Testis (tissue), 3 donors: ENCODE measurements around the gene ABCD4. TPM values are rescaled to one million over a fixed set of nuclear protein-coding genes. Genes with fewer than 3 reads are reported as not detected.
"Not testable (repeated sequence)": the region's sequence is repeated elsewhere in the genome, so short reads cannot be mapped to it uniquely, and the experiment has no call there.

Experiments used
- DNase-seq: peaks from one replicate; pipeline ENCODE4 v3.0.0-alpha.2; 2019
- H3K27ac ChIP-seq, 2 donors: fragments of 200-600 bp; sonication (generic); one replicate each; pipeline ENCODE4 v1.5.1; 2019
- H3K27me3 ChIP-seq: fragments of 200-600 bp; sonication (generic); one replicate; pipeline ENCODE4 v1.5.1; 2019
- H3K36me3 ChIP-seq: fragments of 200-600 bp; sonication (generic); one replicate; pipeline ENCODE4 v1.5.1; 2017; ENCODE audit warnings: low read depth; ENCODE audit errors: missing control alignments
- H3K4me1 ChIP-seq: fragments of 200-600 bp; sonication (generic); one replicate; pipeline ENCODE4 v1.5.1; 2019
- H3K4me3 ChIP-seq, 2 donors: fragments of 200-600 bp; sonication (generic); one replicate each; pipeline ENCODE4 v1.5.1; 2017 to 2019
- H3K9me3 ChIP-seq: fragments of 200-600 bp; sonication (generic); one replicate; pipeline ENCODE4 v1.5.1; 2017
- CTCF ChIP-seq, 3 experiments: fragments of 450-650 bp in 2 of 3; fragments of 200-600 bp in 1 of 3; sonication (generic) in 1 of 3; IDR thresholded peaks; one replicate each; pipeline ENCODE4 v1.5.1; 2016 to 2019; ENCODE audit warnings: antibody characterized with exemption in 3 of 3, mild to moderate bottlenecking in 2 of 3, moderate library complexity in 1 of 3
- POLR2A ChIP-seq: fragments of 450-650 bp; IDR thresholded peaks from one replicate; pipeline ENCODE4 v1.6.1; 2017; ENCODE audit warnings: antibody characterized with exemption, mild to moderate bottlenecking, moderate library complexity
- WGBS, 2 donors: methylation state at CpG; one replicate each; pipeline ENCODE4 v1.1.5; 2018; 5-methylcytosine and 5-hydroxymethylcytosine counted together
- intact Hi-C: fragments of 100-400 bp; cut with DNase I; formaldehyde crosslinking; loops from one replicate; pipeline ENCODE4 v1.15.1; 2023; ENCODE audit warnings: low total_unique reads
- polyA plus RNA-seq: library from polyadenylated mRNA; stranded (reverse); fragments of 350-450 nt; fragmentation: Illumina TruSeq; extraction: RNeasy Lipid Tissue Mini Kit (QIAGEN cat#74804); gene quantifications from one replicate; pipeline ENCODE4 v1.2.3, GENCODE V29; 2014; ENCODE audit warnings: low read depth, low replicate concordance; ENCODE audit not compliant: insufficient read depth
- total RNA-seq, 2 donors: library from RNA; depleted of rRNA; stranded (reverse); fragments of >200 nt; gene quantifications; one replicate each; pipeline ENCODE4 v1.2.3, GENCODE V29; 2016

Gene ABCD4
- total and polyA plus RNA-seq, 3 donors from 2014 or later = 53.8 to 89.4 (median 86.7) TPM

GRCh38 chr14:74271365-74271764, 31.4 kb downstream of the ABCD4 start:
- DNase-seq = no peak
- 92 to 100% methylated on average over 1 of the region's 1 CpG for WGBS, 2 donors
- Histone ChIP-seq H3K4me3 (no peak overlapping the region), H3K4me1 (no peaks in the 10 kb centered on the region), H3K27ac (no peak overlapping the region), H3K9me3 (no peaks in the 10 kb centered on the region), H3K36me3 (no peaks in the 10 kb centered on the region), H3K27me3 (no peaks in the 10 kb centered on the region)
- TF ChIP-seq CTCF (IDR thresholded peaks at IDR 0.05) = no peak
- no peak for TF ChIP-seq POLR2A
- intact Hi-C loops = no loop called here

- H3K4me3 ChIP-seq, H3K4me1 ChIP-seq, DNase-seq, intact Hi-C loops, H3K27ac ChIP-seq, H3K9me3 ChIP-seq, H3K36me3 ChIP-seq, H3K27me3 ChIP-seq: not testable (repeated sequence)
- 70 to 80% methylated on average over 14 of the region's 14 CpGs for WGBS, 2 donors
Measured at GRCh38 chr14:74270382-74271177, 32.2 kb downstream of the ABCD4 start.

- no peaks in the 10 kb centered on the region for H3K36me3 ChIP-seq
- no peaks in the 10 kb centered on the region for H3K27me3 ChIP-seq
- H3K4me1 ChIP-seq = no peaks in the 10 kb centered on the region
- WGBS, 2 donors = 78% methylated on average over 3 of the region's 3 CpGs
- no peak overlapping the region for H3K27ac ChIP-seq
- intact Hi-C loops = no loop called here
- no peak for DNase-seq
- no peak for TF ChIP-seq CTCF (IDR thresholded peaks at IDR 0.05)
- no peak for TF ChIP-seq POLR2A
- no peaks in the 10 kb centered on the region for H3K9me3 ChIP-seq
- H3K4me3 ChIP-seq = no peak overlapping the region
Measured at GRCh38 chr14:74267588-74267987, 35.1 kb downstream of the ABCD4 start.

GRCh38 chr14:74265301-74265965, 37.3 kb downstream of the ABCD4 start:
- TF ChIP-seq CTCF (IDR thresholded peaks at IDR 0.05) (no peak), POLR2A (no peak)
- no peaks in the 10 kb centered on the region for H3K9me3 ChIP-seq
- H3K4me3 ChIP-seq = no peak overlapping the region
- H3K36me3 ChIP-seq = no peaks in the 10 kb centered on the region
- WGBS, 2 donors = 76 to 78% methylated on average over 13 of the region's 13 CpGs
- H3K27ac ChIP-seq = no peak overlapping the region
- DNase-seq = no peak
- no peaks in the 10 kb centered on the region for H3K4me1 ChIP-seq
- H3K27me3 ChIP-seq = no peaks in the 10 kb centered on the region
- intact Hi-C loops = no loop called here

GRCh38 chr14:74263921-74264320, 38.8 kb downstream of the ABCD4 start:
- Histone ChIP-seq H3K4me3 (no peak overlapping the region), H3K36me3 (no peaks in the 10 kb centered on the region), H3K27me3 (no peaks in the 10 kb centered on the region), H3K27ac (no peak overlapping the region), H3K4me1 (no peaks in the 10 kb centered on the region), H3K9me3 (no peaks in the 10 kb centered on the region)
- intact Hi-C loops = no loop called here
- no peak for DNase-seq
- no peak for TF ChIP-seq POLR2A
- no peak for TF ChIP-seq CTCF (IDR thresholded peaks at IDR 0.05)
- 52 to 74% methylated on average over 2 to 5 of the region's 5 CpGs for WGBS, 2 donors
